ENCODE data around the gene LECT2.

Gene LECT2

GRCh38 chr5:135954899-135955298, at the start of gene LECT2:
Gene LECT2, minus strand, starts transcription at chr5:135954983. Its CDS starts 150 bp downstream, at chr5:135954833.
- DNase-seq = no peak

GRCh38 chr5:136004436-136004835, 49.7 kb upstream of the LECT2 start:
- DNase-seq = no peak

GRCh38 chr5:136001466-136001981, 46.7 kb upstream of the LECT2 start:
- DNase-seq = no peak

GRCh38 chr5:136000932-136001331, 46.1 kb upstream of the LECT2 start:
- no peak for DNase-seq

GRCh38 chr5:136000147-136000546, 45.4 kb upstream of the LECT2 start:
- no peak for DNase-seq

GRCh38 chr5:135999406-136000139, 44.8 kb upstream of the LECT2 start:
- peak; percentile 4 for DNase-seq

GRCh38 chr5:135998889-135999288, 44.1 kb upstream of the LECT2 start:
- DNase-seq = no peak

GRCh38 chr5:135997673-135998335, 43.0 kb upstream of the LECT2 start:
- no peak for DNase-seq

- DNase-seq = no peak
These were observed 41.8 kb upstream of the LECT2 start for GRCh38 chr5:135996611-135997010.

GRCh38 chr5:135995976-135996375, 41.2 kb upstream of the LECT2 start:
- DNase-seq = no peak

GRCh38 chr5:135993880-135994636, 39.3 kb upstream of the LECT2 start:
- DNase-seq = no peak

- no peak for DNase-seq
These were observed 38.6 kb upstream of the LECT2 start for GRCh38 chr5:135993335-135993879.

- no peak for DNase-seq
These were observed 36.6 kb upstream of the LECT2 start for GRCh38 chr5:135991429-135991828.

GRCh38 chr5:135990528-135991255, 35.9 kb upstream of the LECT2 start:
- DNase-seq = no peak

GRCh38 chr5:135989686-135990085, 34.9 kb upstream of the LECT2 start:
- no peak for DNase-seq

GRCh38 chr5:135988546-135988945, 33.8 kb upstream of the LECT2 start:
- no peak for DNase-seq

- no peak for DNase-seq
These were observed 32.2 kb upstream of the LECT2 start for GRCh38 chr5:135986891-135987401.

GRCh38 chr5:135986401-135986800, 31.6 kb upstream of the LECT2 start:
- no peak for DNase-seq

GRCh38 chr5:135985951-135986350, 31.2 kb upstream of the LECT2 start:
- no peak for DNase-seq

GRCh38 chr5:135980620-135981019, 25.8 kb upstream of the LECT2 start:
- DNase-seq = no peak

- DNase-seq = no peak
These were observed 24.7 kb upstream of the LECT2 start for GRCh38 chr5:135979510-135979909.

GRCh38 chr5:135978993-135979392, 24.2 kb upstream of the LECT2 start:
- DNase-seq = no peak
